AG09309 (cell line): ENCODE data around the gene TNS4.

Source experiments
- DNase-seq: peaks from one replicate; pipeline ENCODE4 v3.0.0-alpha.2; 2010; ENCODE audit warnings: low read depth
- H3K4me3 ChIP-seq: 2 replicates; pipeline ENCODE4 v1.5.1; 2011; ENCODE audit warnings: mild to moderate bottlenecking, low read depth, low read length, moderate library complexity; ENCODE audit not compliant: control insufficient read depth
- TF ChIP-seq, protein P1 (sequence below): IDR thresholded peaks from 2 replicates; pipeline ENCODE4 v1.5.1; 2011; ENCODE audit warnings: mild to moderate bottlenecking, low read depth, low read length, inconsistent platforms; ENCODE audit not compliant: insufficient read depth, control insufficient read depth; ENCODE audit errors: missing control alignments

Gene TNS4

DNA sequence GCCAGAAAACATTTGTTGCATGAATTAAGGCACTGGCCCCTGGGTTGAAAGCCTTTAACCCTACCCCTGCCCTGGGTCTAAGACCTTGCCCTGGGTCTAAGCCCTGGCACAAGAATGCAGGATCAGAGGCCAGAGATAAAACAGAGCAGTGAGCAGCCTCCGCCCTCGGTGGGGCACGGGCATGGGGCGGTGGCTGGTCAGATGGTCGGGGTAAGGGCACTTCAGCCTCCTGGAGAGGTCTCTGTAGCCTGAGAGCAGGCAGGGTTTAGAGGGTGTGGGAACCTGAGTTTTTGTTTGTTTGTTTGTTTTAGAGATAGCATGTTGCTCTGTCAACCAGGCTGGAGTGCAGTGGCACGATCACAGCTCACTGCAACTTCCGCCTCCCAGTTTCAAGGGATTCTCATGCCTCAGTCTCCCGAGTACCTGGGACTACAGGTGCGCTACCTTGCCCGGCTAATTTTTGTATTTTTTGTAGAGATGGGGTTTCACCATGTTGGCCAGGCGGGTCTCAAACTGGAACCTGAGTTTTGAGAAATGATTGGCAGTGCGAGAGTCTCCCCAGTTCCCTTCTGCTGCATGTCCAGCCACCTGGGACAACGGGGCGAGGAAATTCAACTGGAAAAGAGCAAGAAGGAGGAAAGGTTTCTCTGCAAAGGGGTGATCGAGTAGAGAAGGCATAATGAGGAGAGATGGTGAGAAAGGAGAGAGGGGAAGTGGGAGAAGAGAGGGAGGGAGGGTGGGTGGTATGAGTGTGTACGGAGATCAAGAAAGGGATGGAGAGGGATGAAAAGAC, 27.7 kb downstream of the TNS4 start:
- TF ChIP-seq, protein P1, sequence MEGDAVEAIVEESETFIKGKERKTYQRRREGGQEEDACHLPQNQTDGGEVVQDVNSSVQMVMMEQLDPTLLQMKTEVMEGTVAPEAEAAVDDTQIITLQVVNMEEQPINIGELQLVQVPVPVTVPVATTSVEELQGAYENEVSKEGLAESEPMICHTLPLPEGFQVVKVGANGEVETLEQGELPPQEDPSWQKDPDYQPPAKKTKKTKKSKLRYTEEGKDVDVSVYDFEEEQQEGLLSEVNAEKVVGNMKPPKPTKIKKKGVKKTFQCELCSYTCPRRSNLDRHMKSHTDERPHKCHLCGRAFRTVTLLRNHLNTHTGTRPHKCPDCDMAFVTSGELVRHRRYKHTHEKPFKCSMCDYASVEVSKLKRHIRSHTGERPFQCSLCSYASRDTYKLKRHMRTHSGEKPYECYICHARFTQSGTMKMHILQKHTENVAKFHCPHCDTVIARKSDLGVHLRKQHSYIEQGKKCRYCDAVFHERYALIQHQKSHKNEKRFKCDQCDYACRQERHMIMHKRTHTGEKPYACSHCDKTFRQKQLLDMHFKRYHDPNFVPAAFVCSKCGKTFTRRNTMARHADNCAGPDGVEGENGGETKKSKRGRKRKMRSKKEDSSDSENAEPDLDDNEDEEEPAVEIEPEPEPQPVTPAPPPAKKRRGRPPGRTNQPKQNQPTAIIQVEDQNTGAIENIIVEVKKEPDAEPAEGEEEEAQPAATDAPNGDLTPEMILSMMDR = no peak
- H3K4me3 ChIP-seq = no peak overlapping the region

DNA sequence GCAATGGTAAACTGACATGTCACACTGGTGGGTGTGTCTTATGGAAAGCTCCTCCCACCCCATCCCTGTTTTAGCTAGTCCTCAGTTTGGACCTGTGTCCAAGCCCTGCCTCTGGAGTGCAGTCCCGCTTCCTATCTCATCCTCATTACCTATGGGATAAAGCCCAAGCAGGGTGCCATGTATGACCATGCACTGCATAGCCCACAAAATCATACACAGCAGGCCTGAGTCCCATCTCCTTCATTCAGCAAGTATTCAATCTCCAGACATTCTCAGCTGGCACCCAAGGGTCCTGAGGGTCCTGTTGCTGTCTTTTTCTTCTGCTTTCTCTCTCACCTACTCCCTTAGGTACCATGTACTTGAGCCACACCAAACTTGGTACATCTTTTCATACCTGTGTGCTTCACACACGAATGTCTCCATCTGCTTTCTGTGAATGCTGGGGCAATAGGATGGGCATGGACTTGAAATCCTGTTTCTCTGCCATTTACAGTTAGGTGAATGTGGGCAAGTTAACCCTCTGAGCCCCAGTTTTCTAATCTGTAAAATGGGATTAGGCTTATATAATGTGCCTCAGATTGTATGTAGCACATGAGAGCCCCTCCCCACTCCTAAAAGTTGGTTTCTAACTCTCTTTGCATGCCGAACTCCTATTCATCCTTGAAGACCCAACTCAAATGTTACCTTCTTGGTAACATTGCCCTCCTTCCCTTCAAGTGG, 28.5 kb downstream of the TNS4 start:
- TF ChIP-seq, protein P1 = no peak
- no peak overlapping the region for H3K4me3 ChIP-seq
- DNase-seq = no peak

More for the DNA sequence above, 27.7 kb downstream of the TNS4 start:
- no peak for DNase-seq

- DNase-seq = no peak
- H3K4me3 ChIP-seq = no peak overlapping the region
- TF ChIP-seq, protein P1 = no peak
Measured at GRCh38 chr17:40471846-40472732, 29.3 kb downstream of the TNS4 start.

DNA sequence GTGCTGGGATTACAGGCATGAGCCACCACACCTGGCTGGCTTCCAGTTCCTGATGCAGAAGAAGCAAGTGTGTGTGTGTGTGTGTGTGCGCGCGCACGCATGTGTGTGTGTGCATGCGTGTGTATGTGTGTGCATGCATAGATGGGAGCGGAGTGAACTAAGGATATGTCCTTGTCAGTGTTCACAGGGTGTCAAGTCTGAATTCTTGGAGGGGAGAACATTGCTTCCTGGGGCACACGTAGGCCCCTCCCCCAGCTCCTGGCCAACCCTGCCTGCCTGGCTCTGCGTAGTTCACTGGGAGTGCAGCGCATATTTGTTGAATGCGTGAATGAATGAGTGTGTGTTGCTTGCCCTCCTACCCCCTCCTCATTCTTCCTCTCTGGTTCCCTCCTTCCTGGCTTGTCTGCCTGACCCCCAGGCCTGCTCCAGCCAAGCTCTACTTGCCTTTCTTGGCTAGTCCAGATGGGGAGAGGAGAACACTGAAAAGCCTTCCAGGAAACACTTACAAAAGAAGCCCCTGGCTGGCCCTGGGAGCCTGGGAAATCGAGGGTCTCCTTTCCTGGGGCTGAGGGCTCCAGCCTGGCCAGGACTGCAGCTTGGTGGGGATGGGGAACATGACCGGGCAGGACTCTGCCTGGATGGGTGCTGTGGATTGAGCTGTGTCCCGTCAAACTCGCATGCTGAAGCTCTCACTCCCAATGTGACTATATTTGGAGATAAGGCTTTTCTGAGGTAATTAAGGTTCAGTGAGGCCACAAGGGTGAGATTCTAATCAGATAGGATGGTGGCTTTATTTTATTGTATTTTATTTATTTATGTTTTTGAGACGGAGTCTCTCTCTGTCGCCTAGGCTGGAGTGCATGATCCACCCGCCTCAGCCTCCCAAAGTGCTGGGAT, 30.2 kb downstream of the TNS4 start:
- no peak overlapping the region for H3K4me3 ChIP-seq
- no peak for DNase-seq
- TF ChIP-seq, protein P1 = no peak

DNA sequence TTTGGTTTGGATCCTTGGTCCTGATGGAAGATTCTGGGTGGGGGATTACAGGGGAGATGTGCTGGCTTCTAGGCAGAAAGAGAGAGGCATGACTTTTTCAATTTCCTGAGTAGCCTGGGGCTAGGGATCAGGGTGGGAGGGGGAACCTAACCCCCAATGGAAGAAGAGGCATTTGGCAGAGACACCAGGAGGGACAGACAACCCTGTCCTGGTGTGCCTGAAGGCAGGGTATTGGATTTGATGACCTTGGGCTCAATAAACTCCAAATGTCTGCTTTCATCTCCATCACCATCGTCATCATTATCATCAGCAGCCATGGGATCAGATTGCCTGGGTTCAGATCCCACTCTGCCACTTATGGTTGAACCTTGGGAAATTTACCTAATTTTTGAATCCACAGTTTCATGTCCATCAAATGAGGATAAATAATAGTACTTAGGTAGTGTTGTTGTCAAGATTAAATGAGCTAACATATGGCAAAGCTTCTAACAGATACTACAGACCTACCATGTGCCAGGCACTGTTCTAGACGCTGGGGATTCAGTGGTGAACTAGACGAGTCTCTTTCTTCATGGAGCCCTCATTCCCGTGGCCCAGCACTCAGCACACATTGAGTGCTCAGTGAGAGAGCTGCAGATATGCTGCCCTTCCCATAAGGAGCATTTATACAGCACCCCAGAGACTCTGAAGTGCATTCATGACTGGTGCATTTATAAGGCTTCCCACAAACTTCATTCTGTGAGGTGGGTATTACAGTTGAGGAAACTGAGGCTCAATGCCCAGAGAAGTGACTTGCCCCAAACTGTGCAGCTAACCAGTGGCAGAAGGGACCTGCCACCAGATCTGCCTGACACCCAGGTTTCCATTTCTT, 31.4 kb downstream of the TNS4 start:
- no peak for DNase-seq
- TF ChIP-seq, protein P1 = no peak
- no peak overlapping the region for H3K4me3 ChIP-seq
